Panc1 (cell line): ENCODE data around the gene SLAIN2.

Experiments used
- CTCF ChIP-seq: fragments of 450-650 bp; IDR thresholded peaks from 2 replicates; pipeline ENCODE4 v1.5.1; 2017; ENCODE audit warnings: mild to moderate bottlenecking
- POLR2AphosphoS5 ChIP-seq: IDR thresholded peaks from 2 replicates; pipeline ENCODE4 v1.6.1; 2012; ENCODE audit warnings: mild to moderate bottlenecking, low read depth, low read length, moderate library complexity
- REST ChIP-seq, 2 experiments: IDR thresholded peaks; 2 replicates each; pipeline ENCODE4 v1.6.1; 2011 to 2012; ENCODE audit warnings: low read depth in 2 of 2, control low read depth in 1 of 2, low read length in 1 of 2, mild to moderate bottlenecking in 1 of 2, moderate library complexity in 1 of 2; ENCODE audit not compliant: insufficient read depth in 1 of 2
- SIN3A ChIP-seq: IDR thresholded peaks from 2 replicates; pipeline ENCODE4 v1.6.1; 2012; ENCODE audit warnings: low read depth, mild to moderate bottlenecking, low read length, moderate library complexity, borderline replicate concordance; ENCODE audit not compliant: insufficient read depth
- TCF7L2 ChIP-seq: IDR thresholded peaks from 2 replicates; pipeline ENCODE4 v1.6.1; 2011; ENCODE audit warnings: mild to moderate bottlenecking, low read depth, low read length, inconsistent platforms

- TF ChIP-seq CTCF, result no peak
- TF ChIP-seq POLR2AphosphoS5, result no peak
- TF ChIP-seq REST (IDR thresholded peaks at IDR 0.05; ENCODE audit: insufficient read depth in 1 of 2, low read depth in 2 of 2, low read length in 1 of 2), result no peak
- TF ChIP-seq SIN3A, result no peak
- TF ChIP-seq TCF7L2, result no peak
These were observed 29.4 kb upstream of the SLAIN2 start for GRCh38 chr4:48311896-48312295.
